GDM1 (cell line): Measurements from ENCODE around the gene COL2A1.

Experiments used
- DNase-seq: peaks from one replicate; lab custom pipeline; 2025; lab: John Stamatoyannopoulos, UW

Gene COL2A1

GRCh38 chr12:47945341-47945728, 58.9 kb downstream of the COL2A1 start:
- no peak for DNase-seq

GRCh38 chr12:47944685-47945340, 59.5 kb downstream of the COL2A1 start:
- DNase-seq: no peak

GRCh38 chr12:47943623-47944340, 60.5 kb downstream of the COL2A1 start:
- DNase-seq: no peak

GRCh38 chr12:47942614-47943225, 61.6 kb downstream of the COL2A1 start:
- no peak for DNase-seq

GRCh38 chr12:47941871-47942613, 62.2 kb downstream of the COL2A1 start:
- DNase-seq: no peak

GRCh38 chr12:47941475-47941780, 62.8 kb downstream of the COL2A1 start:
- DNase-seq: no peak

- no peak for DNase-seq
Observed at GRCh38 chr12:47940773-47941474, 63.4 kb downstream of the COL2A1 start.

- no peak for DNase-seq
Observed at GRCh38 chr12:47939009-47939601, 65.2 kb downstream of the COL2A1 start.

- no peak for DNase-seq
Observed at GRCh38 chr12:47938594-47938993, 65.7 kb downstream of the COL2A1 start.

- DNase-seq: no peak
Observed at GRCh38 chr12:47938093-47938492, 66.2 kb downstream of the COL2A1 start.

- DNase-seq: no peak
Observed at GRCh38 chr12:47935184-47935583, 69.1 kb downstream of the COL2A1 start.

GRCh38 chr12:47931187-47931586, 73.1 kb downstream of the COL2A1 start:
- no peak for DNase-seq

GRCh38 chr12:47930634-47931033, 73.6 kb downstream of the COL2A1 start:
- no peak for DNase-seq

- DNase-seq: no peak
Observed at GRCh38 chr12:47927346-47927745, 76.9 kb downstream of the COL2A1 start.
